ENCODE data around the gene DPF1.

DPF1 gene

DNA sequence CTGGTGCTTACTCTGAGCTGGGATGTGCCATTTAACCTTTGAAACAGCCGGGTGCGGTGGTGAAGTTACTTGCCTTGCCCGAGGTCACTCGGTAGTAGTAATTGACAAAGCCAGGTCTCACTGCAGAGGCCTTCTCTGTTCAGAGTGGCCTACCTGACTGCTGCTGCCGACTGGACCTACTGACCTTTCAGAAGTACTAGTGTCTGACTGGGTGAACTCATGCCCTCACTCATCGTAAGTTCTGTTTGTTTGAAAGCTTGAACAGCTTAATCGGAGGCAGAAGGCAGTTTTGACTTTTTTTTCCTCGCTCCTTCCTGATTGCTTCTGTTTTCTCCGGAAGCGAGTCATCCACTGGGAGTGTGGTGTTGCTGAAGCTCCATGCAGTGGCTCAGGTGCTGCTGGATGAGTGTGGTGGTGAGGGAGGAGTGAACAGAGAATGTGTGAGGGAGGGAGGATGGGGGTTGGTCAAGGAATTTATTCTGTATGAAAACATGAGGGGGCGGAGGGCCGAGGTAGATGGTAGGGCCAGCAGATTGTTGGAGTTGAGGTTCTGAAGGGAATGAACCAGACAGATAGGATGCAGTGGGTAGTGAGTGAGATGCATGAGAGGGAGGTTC is 43.1 kb upstream of the DPF1 start (continued):
- TF ChIP-seq, protein P1, sequence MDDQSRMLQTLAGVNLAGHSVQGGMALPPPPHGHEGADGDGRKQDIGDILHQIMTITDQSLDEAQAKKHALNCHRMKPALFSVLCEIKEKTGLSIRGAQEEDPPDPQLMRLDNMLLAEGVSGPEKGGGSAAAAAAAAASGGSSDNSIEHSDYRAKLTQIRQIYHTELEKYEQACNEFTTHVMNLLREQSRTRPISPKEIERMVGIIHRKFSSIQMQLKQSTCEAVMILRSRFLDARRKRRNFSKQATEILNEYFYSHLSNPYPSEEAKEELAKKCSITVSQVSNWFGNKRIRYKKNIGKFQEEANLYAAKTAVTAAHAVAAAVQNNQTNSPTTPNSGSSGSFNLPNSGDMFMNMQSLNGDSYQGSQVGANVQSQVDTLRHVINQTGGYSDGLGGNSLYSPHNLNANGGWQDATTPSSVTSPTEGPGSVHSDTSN (CRISPR knock-in tag; IDR thresholded peaks at IDR 0.05): no peak
- no peak for TF ChIP-seq ZNF416 (tag by site-specific recombination; IDR thresholded peaks at IDR 0.05)
- no peak for TF ChIP-seq ZNF292 (tag by site-specific recombination; IDR thresholded peaks at IDR 0.05; ENCODE audit: borderline replicate concordance, low read depth)
- no peak for TF ChIP-seq ZNF24 (tag by site-specific recombination; IDR thresholded peaks at IDR 0.05)
- no peak for TF ChIP-seq ZNF610 (tag by site-specific recombination; IDR thresholded peaks at IDR 0.05; ENCODE audit: borderline replicate concordance)
- no peak for TF ChIP-seq ZNF626 (tag by site-specific recombination; IDR thresholded peaks at IDR 0.05)
- TF ChIP-seq ZXDB (tag by site-specific recombination; IDR thresholded peaks at IDR 0.05): no peak
- no peak for TF ChIP-seq REPIN1 (tag by site-specific recombination; IDR thresholded peaks at IDR 0.05; ENCODE audit: low read depth)
- no peak for TF ChIP-seq ZNF112 (tag by site-specific recombination; IDR thresholded peaks at IDR 0.05)
- 0 out of 2 replicates have a peak, but pooled peaks have one; percentile 58 for TF ChIP-seq IKZF3 (tag by site-specific recombination; IDR thresholded peaks at IDR 0.05)
- no peak for TF ChIP-seq ZNF473 (tag by site-specific recombination; IDR thresholded peaks at IDR 0.05)
- no peak for TF ChIP-seq ZNF701 (tag by site-specific recombination; IDR thresholded peaks at IDR 0.05)
- TF ChIP-seq ZNF510 (tag by site-specific recombination; IDR thresholded peaks at IDR 0.05; ENCODE audit: insufficient replicate concordance): no peak
- TF ChIP-seq, protein P2, sequence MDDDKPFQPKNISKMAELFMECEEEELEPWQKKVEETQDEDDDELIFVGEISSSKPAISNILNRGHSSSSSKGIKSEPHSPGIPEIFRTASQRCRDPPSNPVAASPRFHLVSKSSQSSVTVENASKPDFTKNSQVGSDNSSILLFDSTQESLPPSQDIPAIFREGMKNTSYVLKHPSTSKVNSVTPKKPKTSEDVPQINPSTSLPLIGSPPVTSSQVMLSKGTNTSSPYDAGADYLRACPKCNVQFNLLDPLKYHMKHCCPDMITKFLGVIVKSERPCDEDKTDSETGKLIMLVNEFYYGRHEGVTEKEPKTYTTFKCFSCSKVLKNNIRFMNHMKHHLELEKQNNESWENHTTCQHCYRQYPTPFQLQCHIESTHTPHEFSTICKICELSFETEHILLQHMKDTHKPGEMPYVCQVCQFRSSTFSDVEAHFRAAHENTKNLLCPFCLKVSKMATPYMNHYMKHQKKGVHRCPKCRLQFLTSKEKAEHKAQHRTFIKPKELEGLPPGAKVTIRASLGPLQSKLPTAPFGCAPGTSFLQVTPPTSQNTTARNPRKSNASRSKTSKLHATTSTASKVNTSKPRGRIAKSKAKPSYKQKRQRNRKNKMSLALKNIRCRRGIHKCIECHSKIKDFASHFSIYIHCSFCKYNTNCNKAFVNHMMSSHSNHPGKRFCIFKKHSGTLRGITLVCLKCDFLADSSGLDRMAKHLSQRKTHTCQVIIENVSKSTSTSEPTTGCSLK (tag by site-specific recombination; IDR thresholded peaks at IDR 0.05): no peak
- no peak for TF ChIP-seq ZNF555 (tag by site-specific recombination; conservative IDR thresholded peaks at IDR 0.05)
- TF ChIP-seq, protein P3, sequence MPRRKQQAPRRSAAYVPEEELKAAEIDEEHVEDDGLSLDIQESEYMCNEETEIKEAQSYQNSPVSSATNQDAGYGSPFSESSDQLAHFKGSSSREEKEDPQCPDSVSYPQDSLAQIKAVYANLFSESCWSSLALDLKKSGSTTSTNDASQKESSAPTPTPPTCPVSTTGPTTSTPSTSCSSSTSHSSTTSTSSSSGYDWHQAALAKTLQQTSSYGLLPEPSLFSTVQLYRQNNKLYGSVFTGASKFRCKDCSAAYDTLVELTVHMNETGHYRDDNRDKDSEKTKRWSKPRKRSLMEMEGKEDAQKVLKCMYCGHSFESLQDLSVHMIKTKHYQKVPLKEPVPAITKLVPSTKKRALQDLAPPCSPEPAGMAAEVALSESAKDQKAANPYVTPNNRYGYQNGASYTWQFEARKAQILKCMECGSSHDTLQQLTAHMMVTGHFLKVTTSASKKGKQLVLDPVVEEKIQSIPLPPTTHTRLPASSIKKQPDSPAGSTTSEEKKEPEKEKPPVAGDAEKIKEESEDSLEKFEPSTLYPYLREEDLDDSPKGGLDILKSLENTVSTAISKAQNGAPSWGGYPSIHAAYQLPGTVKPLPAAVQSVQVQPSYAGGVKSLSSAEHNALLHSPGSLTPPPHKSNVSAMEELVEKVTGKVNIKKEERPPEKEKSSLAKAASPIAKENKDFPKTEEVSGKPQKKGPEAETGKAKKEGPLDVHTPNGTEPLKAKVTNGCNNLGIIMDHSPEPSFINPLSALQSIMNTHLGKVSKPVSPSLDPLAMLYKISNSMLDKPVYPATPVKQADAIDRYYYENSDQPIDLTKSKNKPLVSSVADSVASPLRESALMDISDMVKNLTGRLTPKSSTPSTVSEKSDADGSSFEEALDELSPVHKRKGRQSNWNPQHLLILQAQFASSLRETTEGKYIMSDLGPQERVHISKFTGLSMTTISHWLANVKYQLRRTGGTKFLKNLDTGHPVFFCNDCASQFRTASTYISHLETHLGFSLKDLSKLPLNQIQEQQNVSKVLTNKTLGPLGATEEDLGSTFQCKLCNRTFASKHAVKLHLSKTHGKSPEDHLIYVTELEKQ (tag by site-specific recombination; IDR thresholded peaks at IDR 0.05; ENCODE audit: borderline replicate concordance): no peak
- TF ChIP-seq ZNF76 (tag by site-specific recombination; IDR thresholded peaks at IDR 0.05; ENCODE audit: borderline replicate concordance, low read depth): no peak
- TF ChIP-seq ZNF174 (tag by site-specific recombination; IDR thresholded peaks at IDR 0.05): no peak
- TF ChIP-seq WT1 (tag by site-specific recombination; IDR thresholded peaks at IDR 0.05): peak; percentile 79
- TF ChIP-seq, protein P4, sequence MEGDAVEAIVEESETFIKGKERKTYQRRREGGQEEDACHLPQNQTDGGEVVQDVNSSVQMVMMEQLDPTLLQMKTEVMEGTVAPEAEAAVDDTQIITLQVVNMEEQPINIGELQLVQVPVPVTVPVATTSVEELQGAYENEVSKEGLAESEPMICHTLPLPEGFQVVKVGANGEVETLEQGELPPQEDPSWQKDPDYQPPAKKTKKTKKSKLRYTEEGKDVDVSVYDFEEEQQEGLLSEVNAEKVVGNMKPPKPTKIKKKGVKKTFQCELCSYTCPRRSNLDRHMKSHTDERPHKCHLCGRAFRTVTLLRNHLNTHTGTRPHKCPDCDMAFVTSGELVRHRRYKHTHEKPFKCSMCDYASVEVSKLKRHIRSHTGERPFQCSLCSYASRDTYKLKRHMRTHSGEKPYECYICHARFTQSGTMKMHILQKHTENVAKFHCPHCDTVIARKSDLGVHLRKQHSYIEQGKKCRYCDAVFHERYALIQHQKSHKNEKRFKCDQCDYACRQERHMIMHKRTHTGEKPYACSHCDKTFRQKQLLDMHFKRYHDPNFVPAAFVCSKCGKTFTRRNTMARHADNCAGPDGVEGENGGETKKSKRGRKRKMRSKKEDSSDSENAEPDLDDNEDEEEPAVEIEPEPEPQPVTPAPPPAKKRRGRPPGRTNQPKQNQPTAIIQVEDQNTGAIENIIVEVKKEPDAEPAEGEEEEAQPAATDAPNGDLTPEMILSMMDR (tag by site-specific recombination; IDR thresholded peaks at IDR 0.05): no peak
- TF ChIP-seq SP3 (tag by site-specific recombination; IDR thresholded peaks at IDR 0.05): 0 out of 2 replicates have a peak, but pooled peaks have one; percentile 35
- TF ChIP-seq, protein P5, sequence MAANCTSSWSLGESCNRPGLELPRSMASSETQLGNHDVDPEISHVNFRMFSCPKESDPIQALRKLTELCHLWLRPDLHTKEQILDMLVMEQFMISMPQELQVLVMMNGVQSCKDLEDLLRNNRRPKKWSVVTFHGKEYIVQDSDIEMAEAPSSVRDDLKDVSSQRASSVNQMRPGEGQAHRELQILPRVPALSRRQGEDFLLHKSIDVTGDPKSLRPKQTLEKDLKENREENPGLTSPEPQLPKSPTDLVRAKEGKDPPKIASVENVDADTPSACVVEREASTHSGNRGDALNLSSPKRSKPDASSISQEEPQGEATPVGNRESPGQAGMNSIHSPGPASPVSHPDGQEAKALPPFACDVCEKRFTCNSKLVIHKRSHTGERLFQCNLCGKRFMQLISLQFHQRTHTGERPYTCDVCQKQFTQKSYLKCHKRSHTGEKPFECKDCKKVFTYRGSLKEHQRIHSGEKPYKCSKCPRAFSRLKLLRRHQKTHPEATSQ (tag by site-specific recombination; IDR thresholded peaks at IDR 0.05): no peak
- TF ChIP-seq, protein P6, sequence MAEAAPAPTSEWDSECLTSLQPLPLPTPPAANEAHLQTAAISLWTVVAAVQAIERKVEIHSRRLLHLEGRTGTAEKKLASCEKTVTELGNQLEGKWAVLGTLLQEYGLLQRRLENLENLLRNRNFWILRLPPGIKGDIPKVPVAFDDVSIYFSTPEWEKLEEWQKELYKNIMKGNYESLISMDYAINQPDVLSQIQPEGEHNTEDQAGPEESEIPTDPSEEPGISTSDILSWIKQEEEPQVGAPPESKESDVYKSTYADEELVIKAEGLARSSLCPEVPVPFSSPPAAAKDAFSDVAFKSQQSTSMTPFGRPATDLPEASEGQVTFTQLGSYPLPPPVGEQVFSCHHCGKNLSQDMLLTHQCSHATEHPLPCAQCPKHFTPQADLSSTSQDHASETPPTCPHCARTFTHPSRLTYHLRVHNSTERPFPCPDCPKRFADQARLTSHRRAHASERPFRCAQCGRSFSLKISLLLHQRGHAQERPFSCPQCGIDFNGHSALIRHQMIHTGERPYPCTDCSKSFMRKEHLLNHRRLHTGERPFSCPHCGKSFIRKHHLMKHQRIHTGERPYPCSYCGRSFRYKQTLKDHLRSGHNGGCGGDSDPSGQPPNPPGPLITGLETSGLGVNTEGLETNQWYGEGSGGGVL (tag by site-specific recombination; IDR thresholded peaks at IDR 0.05): peak; percentile 63
- peak; percentile 88 for TF ChIP-seq ZNF600 (tag by site-specific recombination; IDR thresholded peaks at IDR 0.05)
- TF ChIP-seq, protein P7, sequence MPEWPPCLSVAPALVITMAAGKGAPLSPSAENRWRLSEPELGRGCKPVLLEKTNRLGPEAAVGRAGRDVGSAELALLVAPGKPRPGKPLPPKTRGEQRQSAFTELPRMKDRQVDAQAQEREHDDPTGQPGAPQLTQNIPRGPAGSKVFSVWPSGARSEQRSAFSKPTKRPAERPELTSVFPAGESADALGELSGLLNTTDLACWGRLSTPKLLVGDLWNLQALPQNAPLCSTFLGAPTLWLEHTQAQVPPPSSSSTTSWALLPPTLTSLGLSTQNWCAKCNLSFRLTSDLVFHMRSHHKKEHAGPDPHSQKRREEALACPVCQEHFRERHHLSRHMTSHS (tag by site-specific recombination; IDR thresholded peaks at IDR 0.05): no peak
- peak; percentile 42 for TF ChIP-seq SP2 (tag by site-specific recombination; IDR thresholded peaks at IDR 0.05)
- no peak for TF ChIP-seq ZNF658 (tag by site-specific recombination; IDR thresholded peaks at IDR 0.05)

All from HEK293 (cell line).